Thyroid gland (tissue), 4 donors: ENCODE results near the gene PDE4DIP.
"Not testable (repeated sequence)": the region's sequence is repeated elsewhere in the genome, so short reads cannot be mapped to it uniquely, and the experiment has no call there.

ENCODE experiments used
- CTCF ChIP-seq, 6 experiments: fragments of 200-600 bp in 3 of 6; fragments of 450-650 bp in 3 of 6; sonication (generic) in 3 of 6; IDR thresholded peaks; one replicate each; pipeline ENCODE4 v1.5.1; 2016 to 2019; ENCODE audit warnings: antibody characterized with exemption in 6 of 6, mild to moderate bottlenecking in 2 of 6, inconsistent platforms in 1 of 6, moderate library complexity in 1 of 6
- POLR2A ChIP-seq, 2 donors: fragments of 450-650 bp; IDR thresholded peaks; one replicate each; pipeline ENCODE4 v1.6.1; 2017; ENCODE audit warnings: antibody characterized with exemption in 2 of 2, mild to moderate bottlenecking in 2 of 2, moderate library complexity in 1 of 2

DNA sequence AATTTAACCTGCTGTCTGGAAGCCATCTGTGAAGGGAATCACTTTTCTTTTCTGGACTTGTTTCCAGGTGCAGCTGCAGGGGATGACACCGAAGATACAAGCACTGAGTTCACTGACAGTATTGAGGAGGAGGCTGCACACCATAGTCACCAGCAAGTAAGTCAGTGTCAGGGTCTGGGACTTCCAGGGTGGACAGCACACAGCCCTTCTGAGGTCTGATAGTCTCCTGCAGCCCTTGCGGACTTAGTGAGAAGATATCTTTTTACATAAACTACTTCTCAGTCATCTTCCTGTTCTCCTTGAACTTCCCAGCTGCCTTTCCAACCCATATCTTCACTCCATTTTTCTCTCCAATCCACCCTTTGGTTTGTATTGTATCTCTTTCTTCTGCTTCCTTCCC, 147.6 kb downstream of the PDE4DIP start:
- TF ChIP-seq CTCF, POLR2A (IDR thresholded peaks at IDR 0.05): not testable (repeated sequence)
